GM18508 (cell line): Measurements from ENCODE around the gene ANP32B.

ENCODE experiments used
- ATAC-seq: cut with Tn5 transposase; IDR thresholded peaks from one replicate; pipeline ENCODE4 v1.9.1; 2021; ENCODE audit warnings: moderate number of reproducible peaks; ENCODE audit not compliant: insufficient read depth, unreplicated experiment

The ANP32B gene

GRCh38 chr9:98020476-98021145, 37.5 kb downstream of the ANP32B start:
- ATAC-seq = no peak

DNA sequence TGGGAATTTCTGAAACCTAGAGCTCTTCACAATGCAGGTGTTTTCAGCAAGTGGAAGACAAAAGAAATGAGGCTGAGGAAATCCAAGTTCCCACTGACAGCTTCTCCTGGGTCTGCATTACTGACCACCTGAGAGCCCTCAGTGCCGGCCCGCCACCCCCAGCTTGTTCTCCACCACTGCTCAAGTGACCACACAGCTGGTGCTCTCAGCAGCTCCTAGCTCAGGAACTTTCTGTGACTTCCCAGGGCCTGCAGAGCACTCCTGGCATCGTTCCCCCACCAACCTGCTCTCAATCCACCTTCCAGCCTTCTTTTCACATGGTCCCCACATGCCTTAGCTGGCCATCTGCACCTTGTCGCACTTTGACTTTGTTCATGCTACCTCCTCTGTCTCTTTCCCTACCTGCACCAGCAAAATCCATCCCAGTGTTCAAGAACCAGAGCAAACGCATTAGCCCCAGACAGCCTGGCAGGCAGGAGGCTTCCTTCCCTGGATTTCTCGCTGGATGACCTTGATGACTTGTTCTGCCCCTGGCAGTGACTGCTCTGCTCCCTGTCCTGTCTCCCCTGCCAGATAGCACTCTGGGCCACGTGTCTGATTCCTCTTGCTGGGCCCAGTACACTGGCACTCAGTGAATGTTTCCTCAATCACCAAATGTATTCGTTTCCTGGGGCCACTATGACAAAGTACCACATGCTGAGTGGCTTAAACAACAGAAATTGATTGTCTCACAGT, 38.3 kb downstream of the ANP32B start:
- ATAC-seq = no peak

- ATAC-seq = no peak
Measured at GRCh38 chr9:98022447-98022846, 39.3 kb downstream of the ANP32B start.

GRCh38 chr9:98024702-98025101, 41.6 kb downstream of the ANP32B start:
- no peak for ATAC-seq

DNA sequence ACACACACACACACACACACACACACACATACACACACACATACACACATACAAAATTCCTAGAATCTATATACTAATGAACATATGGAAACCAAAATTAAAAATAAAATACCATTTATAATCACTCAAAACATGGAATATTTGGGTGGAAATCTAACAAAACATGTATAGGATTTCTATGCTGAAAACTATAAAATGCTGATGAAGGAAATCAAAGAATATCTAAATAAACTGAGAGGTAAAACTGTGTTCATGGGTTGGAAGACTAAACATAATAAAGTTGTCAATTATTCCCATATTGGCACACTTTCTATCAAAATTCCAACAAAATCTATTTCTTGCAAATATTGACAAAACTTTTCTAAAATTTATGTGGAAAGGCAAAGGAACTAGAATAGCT, 48.0 kb downstream of the ANP32B start:
- no peak for ATAC-seq

- no peak for ATAC-seq
Measured at GRCh38 chr9:98031935-98032334, 48.8 kb downstream of the ANP32B start.

DNA sequence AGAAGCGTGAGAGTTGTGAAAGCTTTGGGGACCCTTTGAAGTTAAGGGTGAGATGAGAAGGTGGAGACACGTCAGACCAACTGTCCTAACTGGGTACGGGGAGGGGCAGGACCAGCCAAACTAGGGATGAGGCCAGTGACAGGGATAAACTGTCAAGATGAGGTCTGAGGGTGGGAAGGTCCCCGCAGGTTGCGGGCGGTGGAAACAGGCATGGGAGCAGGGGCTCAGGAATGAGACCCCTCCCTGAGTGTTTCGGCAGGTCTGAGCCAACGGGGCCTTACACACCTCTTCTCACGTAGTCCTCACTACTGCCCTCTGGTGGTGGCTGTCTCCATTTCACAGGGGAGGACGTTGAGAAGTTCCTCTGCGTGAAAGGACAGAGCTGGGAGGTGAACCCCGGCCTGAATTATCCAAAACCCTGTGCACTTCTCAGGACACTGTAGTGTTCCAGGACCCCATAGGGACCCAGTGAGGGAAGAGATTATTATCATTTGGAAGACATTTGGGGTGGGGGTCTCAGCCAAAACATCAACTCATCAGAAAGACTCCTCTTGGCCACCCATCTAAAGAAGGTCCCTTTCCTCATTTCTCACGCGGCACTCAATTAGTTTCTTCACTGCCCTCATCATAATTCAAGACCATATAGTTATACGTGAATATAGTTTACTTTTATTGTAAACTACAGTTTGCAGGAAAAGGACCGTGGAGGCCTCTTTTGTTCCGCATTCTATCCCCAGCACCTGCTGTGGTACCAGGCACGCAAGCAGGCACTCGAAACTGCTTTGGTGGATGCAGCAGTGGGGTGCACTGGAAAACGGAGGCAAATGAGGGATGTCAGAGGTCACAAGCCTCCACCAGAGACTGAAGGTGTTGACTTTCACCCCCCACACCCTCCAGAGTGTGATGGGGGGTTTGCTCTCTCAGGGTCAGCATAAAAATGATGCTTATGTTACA, 51.7 kb downstream of the ANP32B start:
- ATAC-seq = no peak

DNA sequence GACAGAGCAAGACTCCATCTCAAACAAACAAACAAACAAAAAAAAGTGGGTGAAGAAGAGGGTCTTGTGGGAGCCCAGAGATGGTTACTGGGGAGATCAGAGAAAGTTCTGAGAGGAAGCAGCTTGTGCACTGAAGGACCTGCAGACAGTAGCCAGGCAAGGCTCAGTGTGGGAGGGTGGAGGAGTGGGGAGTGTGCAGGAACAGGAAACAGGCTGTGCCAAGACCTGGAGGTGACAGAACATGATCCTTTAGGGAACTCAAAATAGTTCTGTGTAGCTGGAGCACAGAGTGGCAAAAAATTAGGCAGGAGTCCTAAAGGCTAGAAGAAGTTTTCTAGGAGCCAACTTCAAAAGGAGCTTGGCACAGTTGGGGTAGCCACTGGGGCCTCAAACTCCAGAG, 54.2 kb downstream of the ANP32B start:
- ATAC-seq = no peak

DNA sequence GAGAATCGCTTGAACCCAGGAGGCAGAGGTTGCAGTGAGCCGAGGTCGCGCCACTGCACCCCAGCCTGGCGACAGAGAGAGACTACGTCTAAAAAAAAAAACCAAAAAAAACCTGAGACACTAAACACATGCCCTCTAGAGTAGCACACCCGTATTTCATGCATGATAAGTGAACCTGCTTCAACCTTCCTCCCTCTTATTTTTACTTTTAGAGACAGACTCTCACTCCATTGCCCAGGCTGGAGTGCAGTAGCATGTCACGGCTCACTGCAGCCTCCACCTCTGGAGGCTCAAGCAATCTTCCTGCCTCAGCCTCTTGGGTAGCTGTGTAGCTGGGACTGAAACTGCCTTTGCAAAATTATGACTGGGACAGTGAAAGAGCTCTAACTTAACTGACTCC, 55.8 kb downstream of the ANP32B start:
- no peak for ATAC-seq

DNA sequence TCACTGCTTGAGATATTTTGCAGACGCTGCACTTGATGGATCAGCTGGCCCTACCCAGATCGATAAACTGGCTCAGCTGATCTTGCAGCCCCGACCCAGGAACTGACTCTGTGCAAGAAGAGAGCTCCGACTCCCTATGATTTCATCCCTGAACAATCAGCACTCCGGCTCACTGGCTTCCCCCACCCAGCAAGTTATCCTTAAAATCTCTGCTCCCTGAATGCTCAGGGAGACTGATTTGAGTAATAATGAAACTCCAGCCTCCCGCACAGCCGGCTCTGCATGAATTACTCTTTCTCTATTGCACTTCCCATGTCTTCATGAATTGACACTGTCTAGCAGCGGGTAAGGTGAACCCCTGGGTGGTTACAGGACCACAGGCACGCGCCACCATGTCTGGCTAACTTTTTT, 56.5 kb downstream of the ANP32B start:
- ATAC-seq = no peak

DNA sequence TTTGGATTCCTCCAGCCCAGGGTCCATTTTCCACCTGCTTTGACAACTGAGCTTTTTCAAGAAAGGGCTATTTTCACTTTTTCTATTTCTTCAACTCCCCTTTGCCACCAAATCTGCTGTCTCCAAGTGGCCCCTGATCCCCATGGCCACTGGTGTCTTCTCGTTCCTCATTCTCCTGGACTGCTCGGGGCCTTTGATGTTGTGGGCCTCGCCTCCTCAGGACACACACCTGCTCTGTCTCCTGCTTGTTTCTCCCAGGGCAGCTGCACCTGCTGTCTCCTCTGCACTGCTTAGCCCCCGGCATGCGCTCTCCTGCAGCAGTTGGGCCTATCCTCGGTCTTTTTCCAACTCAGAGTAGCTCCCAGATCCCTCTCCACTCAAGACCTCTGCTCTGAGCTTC, 57.1 kb downstream of the ANP32B start:
- ATAC-seq = no peak

DNA sequence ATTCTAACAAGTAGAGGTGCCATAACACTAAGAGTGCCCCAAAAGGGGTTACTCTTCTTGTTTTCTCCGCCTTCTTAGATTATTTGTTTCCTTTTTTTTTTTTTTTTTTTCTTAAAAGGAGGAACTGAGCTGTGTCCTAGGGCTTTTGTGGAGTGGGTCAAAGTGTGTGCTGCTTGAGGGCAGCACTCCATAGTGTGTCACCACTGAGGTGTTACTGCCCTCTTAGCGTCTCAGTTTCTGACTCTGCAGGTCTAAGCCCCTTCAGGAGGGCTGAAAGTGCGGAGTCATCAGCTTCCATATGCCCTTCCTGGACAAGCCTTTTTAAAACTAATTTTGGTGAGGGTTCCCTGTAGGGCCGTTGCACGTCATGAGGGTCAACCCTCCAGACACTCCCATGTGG, 60.8 kb downstream of the ANP32B start:
- ATAC-seq = no peak

- no peak for ATAC-seq
Measured at GRCh38 chr9:98045234-98046179, 62.4 kb downstream of the ANP32B start.

GRCh38 chr9:98046180-98046543, 63.0 kb downstream of the ANP32B start:
- no peak for ATAC-seq

DNA sequence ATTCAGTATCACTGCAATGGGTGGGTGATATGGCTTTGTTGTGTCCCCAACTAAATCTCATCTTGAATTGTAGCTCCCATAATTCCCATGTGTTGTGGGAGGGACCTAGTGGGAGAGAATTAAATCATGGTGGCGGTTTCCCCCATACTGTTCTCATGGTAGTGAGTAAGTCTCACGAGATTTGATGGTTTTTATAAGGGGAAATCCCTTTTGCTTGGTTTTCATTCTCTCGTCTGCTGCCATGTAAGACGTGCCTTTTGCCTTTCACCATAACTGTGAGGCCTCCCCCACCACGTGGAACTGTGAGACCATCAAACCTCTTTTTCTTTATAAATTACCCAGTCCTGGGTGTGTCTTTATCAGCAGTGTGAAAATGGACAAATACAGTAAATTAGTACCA, 63.9 kb downstream of the ANP32B start:
- no peak for ATAC-seq

GRCh38 chr9:98049288-98050072, 66.3 kb downstream of the ANP32B start:
- no peak for ATAC-seq

DNA sequence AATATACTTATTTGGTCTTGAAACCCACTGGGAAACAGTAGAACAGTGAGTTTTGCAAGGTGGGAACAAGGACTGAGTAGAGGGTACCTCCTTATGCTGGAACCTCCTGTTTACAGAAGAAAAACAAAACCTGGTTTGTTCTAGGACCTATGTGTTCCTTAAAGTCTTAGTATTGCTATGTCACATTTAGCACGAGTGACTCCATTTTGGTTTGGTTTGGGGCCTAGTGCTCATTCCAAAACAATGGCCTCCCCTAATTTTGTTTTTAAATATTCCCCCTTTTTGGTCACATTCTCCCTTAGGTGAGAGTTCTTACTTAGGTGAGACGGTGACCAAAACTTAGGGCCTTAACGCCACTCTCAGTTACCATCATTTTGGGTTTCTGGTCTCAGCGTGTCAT, 67.2 kb downstream of the ANP32B start:
- no peak for ATAC-seq

GRCh38 chr9:98054376-98054951, 71.3 kb downstream of the ANP32B start:
- no peak for ATAC-seq
